ENCODE results near the gene TSLP. TPM values are rescaled to one million over a fixed set of nuclear protein-coding genes. Genes with fewer than 3 reads are reported as not detected.

The TSLP gene
- total RNA-seq, 3 donors from 2014 or later: 0.44 to 1.6 (median 0.66) TPM

DNA sequence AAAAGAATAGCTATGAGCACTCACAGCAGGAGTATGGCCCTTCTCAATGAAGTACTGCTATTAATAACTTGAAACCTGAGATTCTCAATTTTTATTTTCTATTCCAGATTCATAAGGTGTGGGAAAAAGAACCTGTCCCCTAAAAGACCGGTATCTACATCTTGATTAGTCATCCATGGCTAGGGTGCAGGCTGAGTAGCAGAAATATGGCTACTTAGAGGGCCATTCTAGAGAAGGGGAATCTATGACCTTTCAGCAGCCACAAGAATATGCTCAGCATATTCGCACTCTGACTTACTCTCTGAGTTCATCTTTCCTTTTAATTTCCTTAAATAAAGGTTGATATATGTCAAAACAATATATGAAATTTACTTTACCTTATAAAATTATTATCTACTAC, 48.3 kb downstream of the TSLP start:
- no peak overlapping the region for H3K27ac ChIP-seq
- intact Hi-C loops (cut with DNase I; ENCODE audit: low total_unique reads): no loop called here
- no peaks in the 10 kb centered on the region for H3K27me3 ChIP-seq
- no peaks in the 10 kb centered on the region for H3K4me1 ChIP-seq
- no peak overlapping the region for H3K4me3 ChIP-seq
- H3K9me3 ChIP-seq: no peaks in the 10 kb centered on the region
- no peak for TF ChIP-seq POLR2AphosphoS5 (IDR thresholded peaks at IDR 0.05)
- TF ChIP-seq, protein P1, sequence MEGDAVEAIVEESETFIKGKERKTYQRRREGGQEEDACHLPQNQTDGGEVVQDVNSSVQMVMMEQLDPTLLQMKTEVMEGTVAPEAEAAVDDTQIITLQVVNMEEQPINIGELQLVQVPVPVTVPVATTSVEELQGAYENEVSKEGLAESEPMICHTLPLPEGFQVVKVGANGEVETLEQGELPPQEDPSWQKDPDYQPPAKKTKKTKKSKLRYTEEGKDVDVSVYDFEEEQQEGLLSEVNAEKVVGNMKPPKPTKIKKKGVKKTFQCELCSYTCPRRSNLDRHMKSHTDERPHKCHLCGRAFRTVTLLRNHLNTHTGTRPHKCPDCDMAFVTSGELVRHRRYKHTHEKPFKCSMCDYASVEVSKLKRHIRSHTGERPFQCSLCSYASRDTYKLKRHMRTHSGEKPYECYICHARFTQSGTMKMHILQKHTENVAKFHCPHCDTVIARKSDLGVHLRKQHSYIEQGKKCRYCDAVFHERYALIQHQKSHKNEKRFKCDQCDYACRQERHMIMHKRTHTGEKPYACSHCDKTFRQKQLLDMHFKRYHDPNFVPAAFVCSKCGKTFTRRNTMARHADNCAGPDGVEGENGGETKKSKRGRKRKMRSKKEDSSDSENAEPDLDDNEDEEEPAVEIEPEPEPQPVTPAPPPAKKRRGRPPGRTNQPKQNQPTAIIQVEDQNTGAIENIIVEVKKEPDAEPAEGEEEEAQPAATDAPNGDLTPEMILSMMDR (IDR thresholded peaks at IDR 0.05): no peak
- peaks cover 12% of the 10 kb centered on the region for H3K36me3 ChIP-seq
- DNase-seq (ENCODE audit: low spot score in 2 of 2): no peak

DNA sequence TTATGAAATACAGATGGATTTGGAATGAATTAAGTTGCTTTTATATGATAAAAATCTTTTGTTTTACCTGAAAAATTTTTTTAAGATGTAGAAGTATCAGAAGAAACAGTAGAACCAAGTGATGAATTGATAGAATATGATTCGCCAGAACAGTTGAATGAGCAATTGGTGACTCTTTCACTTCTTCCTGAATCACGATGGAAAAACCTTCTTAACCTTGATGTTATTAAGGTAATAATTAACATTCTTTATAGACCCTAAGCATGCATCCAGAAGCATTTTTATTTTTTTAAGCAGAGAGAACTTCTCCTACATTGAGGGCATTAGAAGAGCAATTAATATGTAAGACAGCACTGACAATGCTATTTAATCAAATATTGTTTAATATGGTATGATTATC, 49.4 kb downstream of the TSLP start:
- Histone ChIP-seq H3K9me3 (no peaks in the 10 kb centered on the region), H3K4me1 (no peaks in the 10 kb centered on the region), H3K27me3 (no peaks in the 10 kb centered on the region), H3K36me3 (peaks cover 15% of the 10 kb centered on the region), H3K4me3 (no peak overlapping the region), H3K27ac (no peak overlapping the region)
- DNase-seq (ENCODE audit: low spot score in 2 of 2): no peak
- TF ChIP-seq POLR2AphosphoS5 (IDR thresholded peaks at IDR 0.05) (no peak), POLR2A (IDR thresholded peaks at IDR 0.05) (no peak)
- TF ChIP-seq, protein P1 (IDR thresholded peaks at IDR 0.05): no peak
- intact Hi-C loops (cut with DNase I; ENCODE audit: low total_unique reads): no loop called here

DNA sequence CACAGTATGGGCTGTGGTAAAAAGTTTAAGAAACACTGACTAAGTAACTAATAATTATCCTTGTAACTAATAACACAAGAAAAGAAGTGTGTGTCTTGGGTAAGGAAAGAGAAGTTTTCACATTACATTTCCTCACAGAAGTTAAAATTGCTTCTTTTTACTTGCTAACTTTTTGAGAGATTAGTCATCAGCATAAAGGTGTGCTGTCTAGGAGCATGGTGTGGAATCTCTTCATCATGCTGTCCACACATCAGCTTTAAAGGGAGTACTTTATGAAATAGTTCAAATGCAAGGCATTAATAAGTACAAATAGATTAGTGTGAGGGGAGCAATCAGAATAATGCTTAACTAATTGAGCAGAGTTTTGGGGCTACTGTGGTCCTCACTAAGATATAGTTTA, 50.4 kb downstream of the TSLP start:
- DNase-seq (ENCODE audit: low spot score in 2 of 2): no peak
- Histone ChIP-seq H3K27me3 (no peaks in the 10 kb centered on the region), H3K36me3 (peaks cover 15% of the 10 kb centered on the region), H3K4me1 (no peaks in the 10 kb centered on the region), H3K9me3 (no peaks in the 10 kb centered on the region), H3K4me3 (no peak overlapping the region), H3K27ac (no peak overlapping the region)
- intact Hi-C loops (cut with DNase I; ENCODE audit: low total_unique reads): no loop called here
- no peak for TF ChIP-seq POLR2A (IDR thresholded peaks at IDR 0.05)
- TF ChIP-seq, protein P1 (IDR thresholded peaks at IDR 0.05): no peak
- no peak for TF ChIP-seq POLR2AphosphoS5 (IDR thresholded peaks at IDR 0.05)

DNA sequence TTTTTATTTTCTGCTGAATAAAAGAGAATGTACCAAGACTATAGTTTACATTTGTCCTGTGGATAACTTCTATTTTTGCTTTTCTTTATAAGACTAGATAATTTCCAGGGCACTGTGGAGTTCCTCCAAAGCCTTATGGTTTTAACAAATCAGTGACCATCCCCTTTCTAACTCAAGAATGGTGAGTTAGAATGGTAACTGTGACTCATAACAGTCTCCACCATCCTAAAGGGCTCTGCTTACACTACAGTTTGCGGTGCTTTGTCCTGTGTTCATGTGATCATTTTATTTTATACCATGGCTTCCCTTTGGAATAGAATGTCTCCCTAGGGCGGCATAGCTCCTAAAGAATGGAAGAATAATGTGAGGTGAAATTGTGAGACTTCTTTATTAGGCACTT, 50.9 kb downstream of the TSLP start:
- TF ChIP-seq POLR2A (IDR thresholded peaks at IDR 0.05) (no peak), POLR2AphosphoS5 (IDR thresholded peaks at IDR 0.05) (no peak)
- TF ChIP-seq, protein P1 (IDR thresholded peaks at IDR 0.05): no peak
- intact Hi-C loops (cut with DNase I; ENCODE audit: low total_unique reads): no loop called here
- no peaks in the 10 kb centered on the region for H3K4me1 ChIP-seq
- no peaks in the 10 kb centered on the region for H3K27me3 ChIP-seq
- no peak for DNase-seq (ENCODE audit: low spot score in 2 of 2)
- no peaks in the 10 kb centered on the region for H3K9me3 ChIP-seq
- H3K36me3 ChIP-seq: peaks cover 15% of the 10 kb centered on the region
- no peak overlapping the region for H3K4me3 ChIP-seq
- H3K27ac ChIP-seq: no peak overlapping the region

DNA sequence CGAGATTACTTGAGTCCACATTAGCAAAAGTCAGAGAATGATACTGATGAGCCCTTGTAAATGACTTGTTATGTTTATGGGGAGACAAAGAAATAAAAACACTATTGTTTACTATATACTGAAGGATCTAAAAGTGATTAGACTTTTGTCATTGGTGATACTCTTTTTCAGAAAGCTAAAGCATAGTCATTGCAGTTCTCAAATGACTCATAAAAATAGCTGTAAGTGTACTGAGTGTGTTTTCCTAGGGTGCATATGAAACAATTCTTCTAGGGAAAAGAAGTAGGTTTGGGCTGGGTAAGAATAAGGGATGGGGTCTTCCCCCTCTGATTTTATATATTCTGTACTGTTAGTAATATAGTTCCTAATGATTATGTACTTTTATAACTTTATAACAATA, 53.3 kb downstream of the TSLP start:
- Histone ChIP-seq H3K9me3 (no peaks in the 10 kb centered on the region), H3K4me1 (no peaks in the 10 kb centered on the region), H3K27me3 (no peaks in the 10 kb centered on the region), H3K36me3 (peaks cover 15% of the 10 kb centered on the region), H3K4me3 (no peak overlapping the region), H3K27ac (no peak overlapping the region)
- intact Hi-C loops (cut with DNase I; ENCODE audit: low total_unique reads): no loop called here
- TF ChIP-seq POLR2AphosphoS5 (IDR thresholded peaks at IDR 0.05) (no peak), POLR2A (IDR thresholded peaks at IDR 0.05) (no peak)
- TF ChIP-seq, protein P1 (IDR thresholded peaks at IDR 0.05): no peak
- no peak for DNase-seq (ENCODE audit: low spot score in 2 of 2)

All from breast epithelium (tissue), 4 donors.